ENCODE data around the gene SCOC. TPM values are rescaled to one million over a fixed set of nuclear protein-coding genes. Genes with fewer than 3 reads are reported as not detected.

Gene SCOC
- total and polyA plus RNA-seq, 2 of the 4 experiments (the other 2 are of a cell fraction) = 12.9 to 33.2 TPM

DNA sequence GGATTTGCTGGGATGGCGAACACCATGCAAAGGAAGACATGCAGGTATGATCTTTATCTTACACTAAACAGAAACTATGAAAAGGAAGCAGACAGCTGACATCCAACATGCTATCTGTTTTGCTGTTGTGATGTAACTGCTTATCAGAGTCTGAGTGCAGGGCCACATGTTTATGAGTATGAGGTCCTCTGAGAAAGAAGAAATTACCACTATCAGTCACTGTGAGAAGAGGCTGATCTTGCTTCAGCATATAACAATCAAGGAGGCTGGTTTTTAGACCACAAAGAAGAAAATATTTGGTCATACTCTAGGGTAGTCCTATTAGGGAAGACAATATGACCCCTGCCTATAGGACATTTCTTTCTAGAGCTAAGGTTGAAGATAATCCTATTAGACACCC, 35.5 kb downstream of the SCOC start:
- H3K14ac ChIP-seq (replicated peaks; ENCODE audit: low read depth, low read length) = no peak overlapping the region
- ChIA-PET CTCF (no interaction called here), POLR2A (ENCODE audit: unreplicated experiment) (no interaction called here)
- no peak overlapping the region for H3K4me2 ChIP-seq (ENCODE audit: low read depth, low read length)
- no peak overlapping the region for H2BK20ac ChIP-seq (ENCODE audit: low read depth, low read length)
- dilution Hi-C loops (cut with HindIII; ENCODE audit: low sequenced_read_pairs, unreplicated experiment) = no loop called here
- no peak overlapping the region for H4K5ac ChIP-seq (ENCODE audit: low read depth, low read length)
- H4K91ac ChIP-seq (ENCODE audit: insufficient read depth, low read depth, low read length) = no peak overlapping the region
- H2BK5ac ChIP-seq (ENCODE audit: low read depth, low read length, poor library complexity, severe bottlenecking) = no peak overlapping the region
- no peaks in the 10 kb centered on the region for H3K36me3 ChIP-seq (ENCODE audit: control insufficient read depth, insufficient read depth, low read length)
- in situ Hi-C loops (cut with MboI; ENCODE audit: low sequenced_read_pairs) = no loop called here
- no peak overlapping the region for H3K56ac ChIP-seq (ENCODE audit: extremely low read depth, insufficient read depth, low read length)
- no peaks in the 10 kb centered on the region; the same call in 1 of the 2 replicates for H3K27me3 ChIP-seq (ENCODE audit: control insufficient read depth, insufficient read depth, low read length)
- H2AK5ac ChIP-seq (ENCODE audit: low read depth, low read length) = no peak overlapping the region
- DNase-seq (no peak), ATAC-seq (ENCODE audit: low read depth) (no peak)
- H2AFZ ChIP-seq (replicated peaks; ENCODE audit: low read length, poor library complexity) = no peak overlapping the region
- H3K9me1 ChIP-seq (ENCODE audit: insufficient read depth, low read length) = no peaks in the 10 kb centered on the region
- no TSS peak for BruUV-seq (replicated peaks)
- H3K9me3 ChIP-seq (ENCODE audit: control insufficient read depth, insufficient read depth, low read length) = no peaks in the 10 kb centered on the region
- no peaks in the 10 kb centered on the region for H3K79me1 ChIP-seq (ENCODE audit: low read depth in 1 of 2, low read length in 2 of 2)
- no peak for TF ChIP-seq RAD21 (IDR thresholded peaks at IDR 0.05; ENCODE audit: low read length)
- TF ChIP-seq RCOR1 (IDR thresholded peaks at IDR 0.05; ENCODE audit: insufficient replicate concordance, low read length) = no peak
- no peak for TF ChIP-seq FOS (IDR thresholded peaks at IDR 0.05; ENCODE audit: low read depth, low read length)
- TF ChIP-seq MAZ (IDR thresholded peaks at IDR 0.05; ENCODE audit: borderline replicate concordance, low read depth, low read length) = no peak
- no peak for TF ChIP-seq RFX5 (IDR thresholded peaks at IDR 0.05; ENCODE audit: low read depth, low read length)
- no peak for TF ChIP-seq MAFK (IDR thresholded peaks at IDR 0.05; ENCODE audit: low read depth, low read length)
- TF ChIP-seq, protein P1, sequence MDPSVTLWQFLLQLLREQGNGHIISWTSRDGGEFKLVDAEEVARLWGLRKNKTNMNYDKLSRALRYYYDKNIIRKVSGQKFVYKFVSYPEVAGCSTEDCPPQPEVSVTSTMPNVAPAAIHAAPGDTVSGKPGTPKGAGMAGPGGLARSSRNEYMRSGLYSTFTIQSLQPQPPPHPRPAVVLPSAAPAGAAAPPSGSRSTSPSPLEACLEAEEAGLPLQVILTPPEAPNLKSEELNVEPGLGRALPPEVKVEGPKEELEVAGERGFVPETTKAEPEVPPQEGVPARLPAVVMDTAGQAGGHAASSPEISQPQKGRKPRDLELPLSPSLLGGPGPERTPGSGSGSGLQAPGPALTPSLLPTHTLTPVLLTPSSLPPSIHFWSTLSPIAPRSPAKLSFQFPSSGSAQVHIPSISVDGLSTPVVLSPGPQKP (IDR thresholded peaks at IDR 0.05; ENCODE audit: borderline replicate concordance, low read depth, low read length) = no peak
- no peak for TF ChIP-seq MXI1 (IDR thresholded peaks at IDR 0.05; ENCODE audit: borderline replicate concordance, low read depth, low read length)
- no peak for TF ChIP-seq NFE2L2 (IDR thresholded peaks at IDR 0.05; ENCODE audit: low read depth, low read length)
- TF ChIP-seq CTCF (conservative IDR thresholded peaks at IDR 0.05; ENCODE audit: low read depth, low read length) = no peak
- TF ChIP-seq POLR2A (IDR thresholded peaks at IDR 0.05; ENCODE audit: low read depth, low read length) = no peak
- TF ChIP-seq CEBPB (IDR thresholded peaks at IDR 0.05; ENCODE audit: low read depth, low read length) = no peak
- no peak for TF ChIP-seq BHLHE40 (IDR thresholded peaks at IDR 0.05; ENCODE audit: low read depth, low read length)
- TF ChIP-seq SMC3 (IDR thresholded peaks at IDR 0.05; ENCODE audit: low read depth, low read length) = no peak
- TF ChIP-seq USF2 (IDR thresholded peaks at IDR 0.05; ENCODE audit: low read depth, low read length) = no peak
- no peak for TF ChIP-seq CHD1 (IDR thresholded peaks at IDR 0.05; ENCODE audit: low read depth, low read length)
- intact Hi-C loops (cut with micrococcal nuclease) = no loop called here
- H4K8ac ChIP-seq (ENCODE audit: low read depth in 2 of 2, low read length in 2 of 2) = no peak overlapping the region
- no peak overlapping the region for H2BK120ac ChIP-seq (ENCODE audit: low read depth, low read length)
- no peak overlapping the region for H3K4me3 ChIP-seq (ENCODE audit: insufficient read depth, low read depth, low read length)
- no peak overlapping the region for H2BK15ac ChIP-seq (ENCODE audit: low read depth, low read length)
- no peaks in the 10 kb centered on the region for H3K4me1 ChIP-seq (ENCODE audit: control insufficient read depth, insufficient read depth, low read length)
- H4K20me1 ChIP-seq (ENCODE audit: insufficient read depth, low read length) = no peaks in the 10 kb centered on the region
- no CpG with 5 or more reads among the region's 1 CpG for WGBS, 2 experiments (ENCODE audit: extremely low coverage in 2 of 2, insufficient read length in 1 of 2)
- H3K27ac ChIP-seq (ENCODE audit: insufficient read depth, low read length) = no peak overlapping the region
- no peak overlapping the region for H3K23ac ChIP-seq (ENCODE audit: low read depth, low read length)
- H2AK9ac ChIP-seq (replicated peaks; ENCODE audit: low read depth, low read length, poor library complexity) = no peak overlapping the region
- no peak overlapping the region for H3K4ac ChIP-seq (ENCODE audit: low read depth, low read length)
- H3K9ac ChIP-seq (ENCODE audit: low read depth, low read length) = no peak overlapping the region
- no peak overlapping the region for H3K18ac ChIP-seq (ENCODE audit: low read depth, low read length)
